Chondrocyte (in vitro differentiated cells): ENCODE data around the gene MSI1. TPM values are rescaled to one million over a fixed set of nuclear protein-coding genes. Genes with fewer than 3 reads are reported as not detected.

Source experiments
- DNase-seq: peaks from one replicate; pipeline ENCODE4 v3.0.0; 2021; ENCODE audit warnings: mixed read lengths, low spot score
- H3K27ac Mint-ChIP-seq: one replicate; pipeline ENCODE4 v1.8.0; 2021; ENCODE audit warnings: mild to moderate bottlenecking, moderate library complexity, mixed read lengths; ENCODE audit not compliant: unreplicated experiment
- H3K27me3 Mint-ChIP-seq: 2 replicates; pipeline ENCODE4 v1.8.0; 2021; ENCODE audit warnings: low read depth, mixed read lengths
- H3K36me3 Mint-ChIP-seq: 2 replicates; pipeline ENCODE4 v1.8.0; 2021; ENCODE audit warnings: low read depth, mixed read lengths
- H3K4me1 Mint-ChIP-seq: 2 replicates; pipeline ENCODE4 v1.8.0; 2021; ENCODE audit warnings: low read depth, mild to moderate bottlenecking, mixed read lengths
- H3K4me3 Mint-ChIP-seq: one replicate; pipeline ENCODE4 v1.8.0; 2021; ENCODE audit warnings: mild to moderate bottlenecking, moderate library complexity, mixed read lengths; ENCODE audit not compliant: unreplicated experiment
- H3K9me3 Mint-ChIP-seq: 2 replicates; pipeline ENCODE4 v1.8.0; 2021; ENCODE audit warnings: low read depth, mixed read lengths
- total RNA-seq: library from RNA; stranded (reverse); gene quantifications from 3 replicates; pipeline ENCODE4 v1.2.1, GENCODE V29; 2021
- TF ChIP-seq, protein P1 (sequence below): fragments of 200-600 bp; sonication (generic); IDR thresholded peaks from 2 replicates; pipeline ENCODE4 v1.5.0; 2021; ENCODE audit warnings: antibody characterized with exemption, mild to moderate bottlenecking, moderate library complexity

Gene MSI1
- total RNA-seq, 1 donor from 2014 or later, result 2.5 TPM

DNA sequence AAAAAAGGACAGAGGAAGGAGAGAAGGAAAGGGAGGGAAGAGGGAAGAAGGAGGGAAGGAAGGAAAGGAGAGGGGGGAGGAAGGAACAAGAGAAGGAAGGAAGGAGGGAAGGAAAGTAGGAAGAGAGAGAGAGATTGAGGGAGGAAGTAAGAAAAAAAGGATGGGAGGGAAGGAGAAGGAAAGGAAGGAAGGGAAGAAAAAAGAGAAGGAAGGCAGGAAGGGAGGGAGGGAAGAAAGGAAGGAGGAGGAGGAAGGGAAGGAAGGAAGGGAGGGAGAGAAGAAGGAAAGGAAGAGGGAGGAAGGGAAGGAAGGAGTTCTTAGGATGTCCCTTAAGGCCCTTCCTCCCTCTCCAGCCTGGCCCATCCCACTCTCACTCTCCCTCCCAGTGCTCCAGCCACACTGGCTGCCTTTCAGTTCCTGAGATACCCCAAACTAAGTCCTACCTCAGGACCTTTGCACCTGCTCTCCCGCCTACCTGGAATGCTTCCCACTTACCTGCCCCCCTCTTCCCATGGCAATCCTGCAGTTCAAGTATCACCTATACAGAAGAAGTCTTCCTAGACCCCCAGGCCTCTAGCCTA, 21.7 kb upstream of the MSI1 start:
- Mint-ChIP-seq H3K27me3 (peaks cover 26% of the 10 kb centered on the region), H3K36me3 (no peaks in the 10 kb centered on the region), H3K4me1 (no peaks in the 10 kb centered on the region), H3K4me3 (no peak overlapping the region), H3K9me3 (no peaks in the 10 kb centered on the region), H3K27ac (no peak overlapping the region)
- TF ChIP-seq, protein P1, sequence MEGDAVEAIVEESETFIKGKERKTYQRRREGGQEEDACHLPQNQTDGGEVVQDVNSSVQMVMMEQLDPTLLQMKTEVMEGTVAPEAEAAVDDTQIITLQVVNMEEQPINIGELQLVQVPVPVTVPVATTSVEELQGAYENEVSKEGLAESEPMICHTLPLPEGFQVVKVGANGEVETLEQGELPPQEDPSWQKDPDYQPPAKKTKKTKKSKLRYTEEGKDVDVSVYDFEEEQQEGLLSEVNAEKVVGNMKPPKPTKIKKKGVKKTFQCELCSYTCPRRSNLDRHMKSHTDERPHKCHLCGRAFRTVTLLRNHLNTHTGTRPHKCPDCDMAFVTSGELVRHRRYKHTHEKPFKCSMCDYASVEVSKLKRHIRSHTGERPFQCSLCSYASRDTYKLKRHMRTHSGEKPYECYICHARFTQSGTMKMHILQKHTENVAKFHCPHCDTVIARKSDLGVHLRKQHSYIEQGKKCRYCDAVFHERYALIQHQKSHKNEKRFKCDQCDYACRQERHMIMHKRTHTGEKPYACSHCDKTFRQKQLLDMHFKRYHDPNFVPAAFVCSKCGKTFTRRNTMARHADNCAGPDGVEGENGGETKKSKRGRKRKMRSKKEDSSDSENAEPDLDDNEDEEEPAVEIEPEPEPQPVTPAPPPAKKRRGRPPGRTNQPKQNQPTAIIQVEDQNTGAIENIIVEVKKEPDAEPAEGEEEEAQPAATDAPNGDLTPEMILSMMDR, result no peak
- DNase-seq, result no peak

DNA sequence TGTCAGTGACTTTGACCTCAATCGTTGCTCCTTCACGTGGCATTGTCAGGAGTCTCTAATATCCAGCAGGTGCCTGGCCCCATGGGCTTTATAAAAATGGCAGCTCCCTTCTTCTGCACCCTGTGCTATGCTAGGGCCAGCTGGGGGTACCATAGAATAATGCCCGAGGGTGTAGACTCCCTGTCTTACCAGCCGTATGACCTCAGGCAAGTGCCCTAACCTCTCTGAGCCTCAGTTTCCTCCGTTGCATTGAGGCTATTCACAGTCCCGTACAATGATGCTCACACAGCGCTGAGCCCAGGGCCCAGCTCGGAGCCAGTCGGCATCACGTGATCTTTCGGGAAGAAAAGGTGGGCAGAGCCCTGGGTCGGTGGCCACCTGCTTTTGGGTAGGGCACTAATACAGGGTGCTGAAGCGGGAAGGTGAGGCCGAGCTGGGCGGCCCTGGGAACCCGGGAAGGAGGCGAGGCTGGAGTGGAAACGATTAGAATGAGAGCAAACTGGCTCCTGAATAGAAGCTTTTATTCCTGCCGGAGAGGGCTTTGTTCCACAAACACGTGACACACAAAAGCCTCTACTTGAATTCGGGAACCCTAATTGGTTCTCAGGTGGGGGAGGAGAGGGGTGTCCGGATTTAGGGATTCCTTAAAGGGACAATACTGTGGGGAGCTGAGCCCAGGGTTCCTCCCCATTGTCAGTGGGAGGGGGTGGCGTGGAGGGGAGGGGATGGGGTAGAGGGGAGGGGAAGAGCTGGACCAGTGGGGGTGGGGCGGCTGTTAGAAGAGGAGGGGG, 19.9 kb upstream of the MSI1 start:
- no peaks in the 10 kb centered on the region for H3K9me3 Mint-ChIP-seq
- TF ChIP-seq, protein P1, result no peak

DNA sequence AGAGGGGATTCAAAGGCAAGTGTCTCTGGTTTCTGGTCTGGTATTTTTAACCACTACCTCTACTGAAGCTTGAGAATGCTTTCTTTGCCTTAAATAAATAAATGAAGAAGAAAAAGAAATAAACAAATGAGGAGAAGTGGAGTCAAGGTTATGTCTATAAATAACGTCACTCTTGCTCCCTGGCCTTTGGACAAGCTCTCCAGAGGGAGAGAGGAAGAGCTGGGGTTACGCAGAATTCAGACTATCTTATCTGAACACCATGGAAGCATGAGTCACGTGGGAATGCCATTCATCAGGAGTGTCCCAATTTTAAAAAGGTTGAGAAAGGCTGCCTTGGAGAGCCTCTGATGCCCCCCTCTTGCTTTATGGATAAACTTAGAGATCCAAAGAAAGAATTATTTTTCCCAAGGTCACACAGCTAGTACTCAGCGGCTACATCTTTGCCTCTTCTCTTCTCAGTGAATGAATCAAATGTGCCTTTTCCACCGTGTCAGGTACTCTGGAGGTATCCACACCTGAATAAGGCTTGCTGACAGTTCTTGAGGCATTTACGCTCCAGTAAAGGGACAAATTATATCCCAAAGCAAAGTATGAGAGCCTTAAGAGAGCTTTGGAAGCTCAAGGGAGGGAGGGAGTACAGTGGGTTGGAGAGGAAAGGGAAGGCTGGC, 12.9 kb upstream of the MSI1 start:
- Mint-ChIP-seq H3K4me3 (no peak overlapping the region), H3K27me3 (peaks cover 16% of the 10 kb centered on the region), H3K4me1 (peaks cover 7% of the 10 kb centered on the region), H3K36me3 (no peaks in the 10 kb centered on the region), H3K9me3 (no peaks in the 10 kb centered on the region), H3K27ac (no peak overlapping the region)
- no peak for DNase-seq
- TF ChIP-seq, protein P1, result no peak

More for the DNA sequence above, 19.9 kb upstream of the MSI1 start:
- Mint-ChIP-seq H3K4me3 (no peak overlapping the region), H3K4me1 (no peaks in the 10 kb centered on the region), H3K27ac (no peak overlapping the region), H3K36me3 (no peaks in the 10 kb centered on the region), H3K27me3 (peaks cover 25% of the 10 kb centered on the region)
- no peak for DNase-seq

DNA sequence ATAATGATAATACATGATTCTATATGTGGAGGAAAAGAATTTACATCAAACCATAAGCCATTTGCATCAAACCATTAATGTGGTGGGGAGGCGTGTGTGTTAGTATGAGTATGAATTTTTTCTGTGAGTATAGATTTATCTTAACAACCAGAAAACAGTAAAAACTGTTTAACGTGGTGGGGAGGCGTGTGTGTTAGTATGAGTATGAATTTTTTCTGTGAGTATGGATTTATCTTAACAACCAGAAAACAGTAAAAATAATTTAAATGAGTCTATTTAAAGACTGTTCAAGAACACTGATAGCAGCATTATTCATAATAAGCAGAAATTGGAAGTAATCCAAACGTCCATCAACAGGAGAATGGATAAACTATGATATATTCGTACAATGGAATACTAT, 9.1 kb upstream of the MSI1 start:
- TF ChIP-seq, protein P1, result no peak
- peaks cover 24% of the 10 kb centered on the region for H3K27me3 Mint-ChIP-seq
- no peak for DNase-seq
- H3K4me3 Mint-ChIP-seq, result no peak overlapping the region
- H3K4me1 Mint-ChIP-seq, result peaks cover 7% of the 10 kb centered on the region
- no peaks in the 10 kb centered on the region for H3K9me3 Mint-ChIP-seq
- no peaks in the 10 kb centered on the region for H3K36me3 Mint-ChIP-seq
- no peak overlapping the region for H3K27ac Mint-ChIP-seq

DNA sequence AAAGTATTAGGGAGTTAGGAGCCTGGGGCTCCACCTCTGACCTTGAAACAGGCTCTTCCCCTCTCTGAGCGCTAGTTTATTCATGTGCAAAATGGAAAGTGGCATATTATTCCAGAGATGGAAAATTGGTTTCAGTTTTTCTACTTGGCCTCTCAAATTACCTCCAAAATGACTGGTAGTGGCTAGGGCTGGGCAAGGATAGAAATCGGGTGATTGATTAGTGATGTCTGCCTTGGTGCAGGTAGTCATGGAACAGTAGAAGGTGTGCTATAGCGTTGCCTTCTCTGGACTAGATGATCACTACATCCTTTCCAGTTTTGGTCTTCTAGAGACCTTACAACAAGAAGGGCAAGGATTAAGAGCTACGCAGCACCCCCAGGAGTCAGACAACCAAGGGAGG, 8.6 kb upstream of the MSI1 start:
- no peak overlapping the region for H3K4me3 Mint-ChIP-seq

More for the DNA sequence above, 8.6 kb upstream of the MSI1 start:
- no peaks in the 10 kb centered on the region for H3K9me3 Mint-ChIP-seq
- DNase-seq, result no peak
- H3K36me3 Mint-ChIP-seq, result no peaks in the 10 kb centered on the region
- peaks cover 28% of the 10 kb centered on the region for H3K27me3 Mint-ChIP-seq
- TF ChIP-seq, protein P1, result no peak
- peaks cover 7% of the 10 kb centered on the region for H3K4me1 Mint-ChIP-seq
- H3K27ac Mint-ChIP-seq, result no peak overlapping the region
